Endothelial cell of umbilical vein (primary cell): ENCODE data around the gene APOBEC3A. TPM values are rescaled to one million over a fixed set of nuclear protein-coding genes. Genes with fewer than 3 reads are reported as not detected.

Source experiments
- BruUV-seq: library from RNA; stranded (reverse); fragments of 400-500 nt; replicated peaks from 2 replicates; lab custom pipeline; 2021; lab: Mats Ljungman, UMichigan
- CTCF ChIA-PET: fragments of 300-600, 350-600 bp; sonication (Branson Sonifier 250); formaldehyde crosslinking; loops from one replicate; lab custom pipeline; 2021; ENCODE audit warnings: antibody characterized with exemption, inconsistent platforms; lab: Charles Lee
- POLR2A ChIA-PET: fragments of 300-600, 350-600 bp; sonication (Branson Sonifier 250); formaldehyde crosslinking; loops from one replicate; lab custom pipeline; 2021; ENCODE audit warnings: antibody characterized with exemption, inconsistent platforms; lab: Charles Lee
- DNase-seq: peaks from one replicate; pipeline ENCODE4 v3.0.0-alpha.2; 2011; ENCODE audit warnings: low read depth, low spot score
- FAIRE-seq: peaks from 2 replicates; lab custom pipeline; 2011; peaks lifted over from hg19 to GRCh38; lab: Jason Lieb, UNC
- H2AFZ ChIP-seq: 2 replicates; pipeline ENCODE4 v1.6.0; 2012; ENCODE audit warnings: low read depth, low read length, control low read depth, inconsistent platforms
- H3K27ac ChIP-seq: 2 replicates; pipeline ENCODE4 v1.5.1; 2011; ENCODE audit warnings: low read depth, mild to moderate bottlenecking, control low read depth, low read length, moderate library complexity; ENCODE audit not compliant: insufficient read depth
- H3K27me3 ChIP-seq, 2 experiments: 2 replicates each; pipeline versions ENCODE4 v1.6.0 to v1.6.1; 2011; ENCODE audit warnings: low read length in 2 of 2, mixed read lengths in 1 of 2; ENCODE audit not compliant: control insufficient read depth in 2 of 2, insufficient read depth in 2 of 2
- H3K36me3 ChIP-seq, 2 experiments: 2 replicates in 1 of 2; 3 replicates in 1 of 2; pipeline ENCODE4 v1.5.1; 2011; ENCODE audit warnings: low read length in 2 of 2, mild to moderate bottlenecking in 1 of 2, moderate library complexity in 1 of 2; ENCODE audit not compliant: control insufficient read depth in 2 of 2, insufficient read depth in 2 of 2; ENCODE audit errors: extremely low read depth in 1 of 2
- H3K4me1 ChIP-seq: 3 replicates; pipeline ENCODE4 v1.5.1; 2011; ENCODE audit warnings: mild to moderate bottlenecking, low read length; ENCODE audit not compliant: control insufficient read depth, insufficient read depth; ENCODE audit errors: extremely low read depth
- H3K4me2 ChIP-seq: 2 replicates; pipeline ENCODE4 v1.6.1; 2011; ENCODE audit warnings: low read length, control low read depth, mixed read lengths; ENCODE audit not compliant: insufficient read depth
- H3K4me3 ChIP-seq, 3 experiments: fragments of 200-600 bp in 1 of 3; sonication (generic), shearing (Covaris generic) in 1 of 3; replicated peaks in 1 of 3; 2 replicates each; pipeline ENCODE4 v1.5.1; 2011 to 2016; ENCODE audit warnings: control low read depth in 3 of 3, low read length in 3 of 3, mild to moderate bottlenecking in 2 of 3, inconsistent platforms in 1 of 3, low read depth in 1 of 3, moderate library complexity in 1 of 3; ENCODE audit not compliant: insufficient read depth in 1 of 3
- H3K79me2 ChIP-seq: 2 replicates; pipeline ENCODE4 v1.6.0; 2012; ENCODE audit warnings: low read length, inconsistent platforms; ENCODE audit not compliant: control insufficient read depth, insufficient read depth
- H3K9ac ChIP-seq: replicated peaks from 2 replicates; pipeline ENCODE3; 2011; ENCODE audit warnings: low read length, control low read depth; ENCODE audit not compliant: insufficient read depth; ENCODE audit errors: extremely low read depth
- H3K9me1 ChIP-seq: replicated peaks from 3 replicates; pipeline ENCODE4 v1.6.0; 2011; ENCODE audit warnings: mild to moderate bottlenecking, low read length; ENCODE audit not compliant: control insufficient read depth, insufficient read depth; ENCODE audit errors: extremely low read depth
- H3K9me3 ChIP-seq: replicated peaks from 2 replicates; pipeline ENCODE4 v1.5.1; 2012; ENCODE audit warnings: low read length, inconsistent platforms; ENCODE audit not compliant: control insufficient read depth, insufficient read depth
- H4K20me1 ChIP-seq: replicated peaks from 2 replicates; pipeline ENCODE3; 2011; ENCODE audit warnings: mild to moderate bottlenecking, low read length; ENCODE audit not compliant: control insufficient read depth, insufficient read depth; ENCODE audit errors: extremely low read depth
- EZH2 ChIP-seq: IDR thresholded peaks from 2 replicates; pipeline ENCODE4 v1.6.1; 2012; ENCODE audit warnings: borderline replicate concordance, low read depth, mild to moderate bottlenecking, moderate library complexity, low read length, inconsistent platforms; ENCODE audit not compliant: severe bottlenecking
- FOS ChIP-seq: IDR thresholded peaks from 2 replicates; pipeline ENCODE4 v1.6.1; 2011; ENCODE audit warnings: mild to moderate bottlenecking, low read length, moderate library complexity, borderline replicate concordance; ENCODE audit not compliant: insufficient read depth
- GATA2 ChIP-seq: IDR thresholded peaks from 2 replicates; pipeline ENCODE4 v1.7.0; 2011; ENCODE audit warnings: low read depth, mild to moderate bottlenecking, moderate library complexity, mixed read lengths, low read length; ENCODE audit not compliant: insufficient read length, insufficient read depth
- JUN ChIP-seq: IDR thresholded peaks from 2 replicates; pipeline ENCODE4 v1.6.1; 2011; ENCODE audit warnings: borderline replicate concordance, low read depth; ENCODE audit not compliant: insufficient read length, insufficient read depth
- MAX ChIP-seq: IDR thresholded peaks from 2 replicates; pipeline ENCODE4 v1.6.1; 2011; ENCODE audit not compliant: insufficient read depth, insufficient read length
- MYC ChIP-seq: IDR thresholded peaks from one replicate; pipeline ENCODE4 v1.6.1; 2011; ENCODE audit warnings: mild to moderate bottlenecking, low read depth, low read length
- POLR2A ChIP-seq: IDR thresholded peaks from 2 replicates; pipeline ENCODE4 v1.6.1; 2012; ENCODE audit warnings: low read depth, mild to moderate bottlenecking, control low read depth, low read length
- POLR2AphosphoS5 ChIP-seq: IDR thresholded peaks from 2 replicates; pipeline ENCODE4 v1.6.1; 2012; ENCODE audit warnings: low read depth, mild to moderate bottlenecking, control low read depth, low read length, moderate library complexity; ENCODE audit not compliant: insufficient read depth
- dilution Hi-C: fragments of 300-500 bp; cut with MboI; formaldehyde crosslinking; loops from one replicate; pipeline ENCODE4 v1.15.0; 2019; ENCODE audit warnings: low sequenced_read_pairs; ENCODE audit not compliant: extremely low pct_ligation_motif_present
- intact Hi-C: fragments of 100-400 bp; cut with micrococcal nuclease; formaldehyde crosslinking; loops from one replicate; pipeline ENCODE4 v1.10.0; 2022
- polyA plus RNA-seq, 4 experiments: library from polyadenylated mRNA; depleted of rRNA in 3 of 4; stranded (reverse) in 3 of 4; unstranded in 1 of 4; fragments of >200 nt; gene quantifications; 2 replicates each; pipeline versions ENCODE4 v1.2.1 to v1.2.3, GENCODE V29; 2011 to 2012; ENCODE audit warnings: missing spikeins in 1 of 4
- total RNA-seq: library from RNA; stranded (reverse); gene quantifications from 2 replicates; pipeline ENCODE4 v1.2.3, GENCODE V29; 2021
- TF ChIP-seq, protein P1 (sequence below), 2 donors: IDR thresholded peaks; 1 replicate in 1 of 2; 2 replicates in 1 of 2; pipeline ENCODE4 v1.5.1; 2011; ENCODE audit warnings: low read length in 2 of 2, mild to moderate bottlenecking in 2 of 2, moderate library complexity in 2 of 2, control low read depth in 1 of 2, inconsistent platforms in 1 of 2, low read depth in 1 of 2; ENCODE audit not compliant: insufficient read depth in 1 of 2; ENCODE audit errors: extremely low read depth in 1 of 2

APOBEC3A gene
- total and polyA plus RNA-seq, 2 donors (not counting 3 experiments of a cell fraction or from before 2014, with no cell fraction given): not detected

DNA sequence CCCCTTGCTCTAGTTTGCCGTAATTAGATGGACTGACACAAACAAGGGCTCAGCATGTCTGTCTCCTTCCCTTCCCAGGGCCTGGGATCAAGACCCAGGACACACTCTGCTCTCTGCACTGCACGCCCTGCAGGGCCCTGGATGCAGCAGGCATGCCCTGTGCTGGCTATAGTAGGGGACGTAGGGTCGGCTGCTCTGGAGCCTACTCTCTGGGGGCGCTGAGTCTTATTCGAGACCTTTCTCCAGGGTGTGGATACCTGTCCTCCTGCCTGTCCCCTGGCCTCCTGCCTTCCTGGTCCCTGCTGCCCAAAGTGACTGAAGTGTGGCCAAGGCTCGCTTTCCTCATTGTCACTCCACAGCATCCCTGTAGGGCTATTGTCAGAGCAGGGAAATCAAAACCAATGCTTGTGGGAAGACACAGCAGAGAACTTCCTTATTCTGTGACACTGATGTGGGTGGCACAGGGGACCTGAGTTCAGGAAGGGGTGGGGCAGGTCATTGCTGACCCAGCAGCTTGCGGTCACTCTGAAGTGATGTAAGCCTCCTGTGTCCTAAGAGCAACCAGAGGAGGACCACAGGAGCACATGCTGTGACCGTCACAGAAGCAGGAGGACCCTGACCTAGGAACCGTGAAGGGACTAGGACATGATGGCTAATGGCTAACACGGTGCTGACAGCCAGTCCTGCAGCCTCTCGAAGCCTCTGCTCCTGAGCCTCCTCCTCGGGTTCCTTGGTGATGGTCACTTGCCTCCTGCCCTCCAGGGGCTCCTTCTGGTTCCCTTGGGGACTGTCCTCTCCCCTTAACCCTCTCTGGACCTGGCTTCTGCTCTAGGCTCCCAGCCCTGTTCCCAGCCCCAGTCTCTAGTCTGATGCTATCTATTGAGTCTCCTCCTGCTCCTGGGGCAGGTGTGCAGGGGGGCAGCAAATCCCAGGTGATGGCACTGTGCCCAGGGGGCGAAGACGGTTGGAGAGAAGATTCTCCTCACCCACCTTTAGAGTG, 10.3 kb downstream of the APOBEC3A start:
- H3K4me2 ChIP-seq: no peak overlapping the region
- no peaks in the 10 kb centered on the region for H4K20me1 ChIP-seq
- no peak for FAIRE-seq
- TF ChIP-seq MAX (no peak), EZH2 (no peak), JUN (no peak), POLR2A (no peak), POLR2AphosphoS5 (no peak), FOS (no peak), GATA2 (no peak), MYC (no peak)
- TF ChIP-seq, protein P1, sequence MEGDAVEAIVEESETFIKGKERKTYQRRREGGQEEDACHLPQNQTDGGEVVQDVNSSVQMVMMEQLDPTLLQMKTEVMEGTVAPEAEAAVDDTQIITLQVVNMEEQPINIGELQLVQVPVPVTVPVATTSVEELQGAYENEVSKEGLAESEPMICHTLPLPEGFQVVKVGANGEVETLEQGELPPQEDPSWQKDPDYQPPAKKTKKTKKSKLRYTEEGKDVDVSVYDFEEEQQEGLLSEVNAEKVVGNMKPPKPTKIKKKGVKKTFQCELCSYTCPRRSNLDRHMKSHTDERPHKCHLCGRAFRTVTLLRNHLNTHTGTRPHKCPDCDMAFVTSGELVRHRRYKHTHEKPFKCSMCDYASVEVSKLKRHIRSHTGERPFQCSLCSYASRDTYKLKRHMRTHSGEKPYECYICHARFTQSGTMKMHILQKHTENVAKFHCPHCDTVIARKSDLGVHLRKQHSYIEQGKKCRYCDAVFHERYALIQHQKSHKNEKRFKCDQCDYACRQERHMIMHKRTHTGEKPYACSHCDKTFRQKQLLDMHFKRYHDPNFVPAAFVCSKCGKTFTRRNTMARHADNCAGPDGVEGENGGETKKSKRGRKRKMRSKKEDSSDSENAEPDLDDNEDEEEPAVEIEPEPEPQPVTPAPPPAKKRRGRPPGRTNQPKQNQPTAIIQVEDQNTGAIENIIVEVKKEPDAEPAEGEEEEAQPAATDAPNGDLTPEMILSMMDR (IDR thresholded peaks at IDR 0.05; ENCODE audit: extremely low read depth in 1 of 2, insufficient read depth in 1 of 2, low read depth in 1 of 2, low read length in 2 of 2): no peak
- H3K4me1 ChIP-seq: no peaks in the 10 kb centered on the region
- peaks cover 0 to 2% of the 10 kb centered on the region in 2 experiments for H3K27me3 ChIP-seq
- H3K27ac ChIP-seq: no peak overlapping the region
- intact Hi-C loops: no loop called here
- ChIA-PET POLR2A (no interaction called here), CTCF (interaction anchor here (1.4 kb wide), 1 partner anchor 35 kb away, joined by 5 read pairs; no protein-coding TSS in a partner anchor)
- no peak overlapping the region for H3K4me3 ChIP-seq
- no peak overlapping the region for H3K9ac ChIP-seq
- no TSS peak for BruUV-seq
- no peaks in the 10 kb centered on the region for H3K79me2 ChIP-seq
- no peaks in the 10 kb centered on the region for H3K36me3 ChIP-seq
- no peaks in the 10 kb centered on the region for H3K9me1 ChIP-seq
- H2AFZ ChIP-seq: no peak overlapping the region
- no peaks in the 10 kb centered on the region for H3K9me3 ChIP-seq
- no peak for DNase-seq
- dilution Hi-C loops: no loop called here
